Transverse colon (tissue), 4 donors: ENCODE results near the gene LRCOL1.

Source experiments
- CTCF ChIP-seq, 5 experiments: fragments of 200-600 bp in 3 of 5; fragments of 450-650 bp in 2 of 5; sonication (generic) in 3 of 5; IDR thresholded peaks; 1 replicate in 2 of 5; 2 replicates in 3 of 5; pipeline ENCODE4 v1.5.1; 2016 to 2017; ENCODE audit warnings: antibody characterized with exemption in 5 of 5, inconsistent platforms in 3 of 5, mild to moderate bottlenecking in 2 of 5, moderate library complexity in 1 of 5
- EP300 ChIP-seq: sonication (generic); formaldehyde crosslinking; IDR thresholded peaks from one replicate; pipeline ENCODE4 v1.6.1; 2017; ENCODE audit warnings: antibody characterized with exemption, low read depth
- POLR2AphosphoS5 ChIP-seq, 3 donors: sonication (generic); formaldehyde crosslinking; IDR thresholded peaks; one replicate each; pipeline ENCODE4 v1.6.1; 2016; ENCODE audit warnings: antibody characterized with exemption in 3 of 3

- TF ChIP-seq CTCF (IDR thresholded peaks at IDR 0.05) (no peak), POLR2AphosphoS5 (IDR thresholded peaks at IDR 0.05) (no peak), EP300 (no peak)
These were observed 10.7 kb upstream of the LRCOL1 start for GRCh38 chr12:132620899-132621656.
